IMR-90 (cell line): ENCODE data around the gene ACTR3C.

Experiments used
- NFE2L2 ChIP-seq: fragments of 150-350 bp; IDR thresholded peaks from 2 replicates; pipeline ENCODE4 v1.6.1; 2016; ENCODE audit warnings: low read depth, mild to moderate bottlenecking, low read length
- POLR2A ChIP-seq: IDR thresholded peaks from 2 replicates; pipeline ENCODE4 v1.6.1; 2012; ENCODE audit warnings: mild to moderate bottlenecking, low read depth, low read length
- RAD21 ChIP-seq: IDR thresholded peaks from 2 replicates; pipeline ENCODE4 v1.6.1; 2012; ENCODE audit warnings: low read length, improper control_type of control experiment
- RFX5 ChIP-seq: IDR thresholded peaks from 2 replicates; pipeline ENCODE4 v1.8.0; 2012; ENCODE audit warnings: low read depth, mild to moderate bottlenecking, low read length, moderate library complexity
- TF ChIP-seq, protein P1 (sequence below): conservative IDR thresholded peaks from 2 replicates; pipeline ENCODE4 v1.5.1; 2012; ENCODE audit warnings: mild to moderate bottlenecking, low read depth, low read length, improper control_type of control experiment

DNA sequence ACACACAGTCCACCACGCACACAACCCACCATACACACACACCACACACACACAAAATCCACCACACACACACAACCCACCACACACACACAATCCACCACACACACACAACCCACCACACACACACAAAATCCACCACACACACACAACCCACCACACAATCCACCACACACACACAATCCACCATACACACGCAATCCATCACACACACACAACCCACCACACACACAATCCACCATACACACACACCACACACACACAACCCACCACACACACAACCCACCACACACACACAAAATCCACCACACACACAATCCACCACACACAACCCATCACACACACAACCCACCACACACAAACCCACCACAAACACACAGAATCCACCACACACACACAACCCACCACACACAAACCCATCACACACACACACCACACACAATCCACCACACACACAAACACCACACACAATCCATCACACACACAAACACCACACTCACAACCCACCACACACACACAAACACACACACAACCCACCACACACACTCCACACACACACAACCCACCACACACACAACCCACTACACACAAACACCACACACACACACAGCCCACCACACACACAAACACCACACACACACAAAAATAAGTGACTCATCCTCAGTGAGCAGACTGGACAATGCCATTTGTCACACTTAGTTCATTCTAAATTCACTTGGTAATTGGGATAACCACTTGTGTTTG is 36.4 kb upstream of the ACTR3C start:
- TF ChIP-seq, protein P1, sequence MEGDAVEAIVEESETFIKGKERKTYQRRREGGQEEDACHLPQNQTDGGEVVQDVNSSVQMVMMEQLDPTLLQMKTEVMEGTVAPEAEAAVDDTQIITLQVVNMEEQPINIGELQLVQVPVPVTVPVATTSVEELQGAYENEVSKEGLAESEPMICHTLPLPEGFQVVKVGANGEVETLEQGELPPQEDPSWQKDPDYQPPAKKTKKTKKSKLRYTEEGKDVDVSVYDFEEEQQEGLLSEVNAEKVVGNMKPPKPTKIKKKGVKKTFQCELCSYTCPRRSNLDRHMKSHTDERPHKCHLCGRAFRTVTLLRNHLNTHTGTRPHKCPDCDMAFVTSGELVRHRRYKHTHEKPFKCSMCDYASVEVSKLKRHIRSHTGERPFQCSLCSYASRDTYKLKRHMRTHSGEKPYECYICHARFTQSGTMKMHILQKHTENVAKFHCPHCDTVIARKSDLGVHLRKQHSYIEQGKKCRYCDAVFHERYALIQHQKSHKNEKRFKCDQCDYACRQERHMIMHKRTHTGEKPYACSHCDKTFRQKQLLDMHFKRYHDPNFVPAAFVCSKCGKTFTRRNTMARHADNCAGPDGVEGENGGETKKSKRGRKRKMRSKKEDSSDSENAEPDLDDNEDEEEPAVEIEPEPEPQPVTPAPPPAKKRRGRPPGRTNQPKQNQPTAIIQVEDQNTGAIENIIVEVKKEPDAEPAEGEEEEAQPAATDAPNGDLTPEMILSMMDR, result no peak
- TF ChIP-seq RAD21 (no peak), RFX5 (no peak), NFE2L2 (no peak), POLR2A (no peak)
